Measurements from ENCODE around the gene TPSAB1.

Gene TPSAB1

DNA sequence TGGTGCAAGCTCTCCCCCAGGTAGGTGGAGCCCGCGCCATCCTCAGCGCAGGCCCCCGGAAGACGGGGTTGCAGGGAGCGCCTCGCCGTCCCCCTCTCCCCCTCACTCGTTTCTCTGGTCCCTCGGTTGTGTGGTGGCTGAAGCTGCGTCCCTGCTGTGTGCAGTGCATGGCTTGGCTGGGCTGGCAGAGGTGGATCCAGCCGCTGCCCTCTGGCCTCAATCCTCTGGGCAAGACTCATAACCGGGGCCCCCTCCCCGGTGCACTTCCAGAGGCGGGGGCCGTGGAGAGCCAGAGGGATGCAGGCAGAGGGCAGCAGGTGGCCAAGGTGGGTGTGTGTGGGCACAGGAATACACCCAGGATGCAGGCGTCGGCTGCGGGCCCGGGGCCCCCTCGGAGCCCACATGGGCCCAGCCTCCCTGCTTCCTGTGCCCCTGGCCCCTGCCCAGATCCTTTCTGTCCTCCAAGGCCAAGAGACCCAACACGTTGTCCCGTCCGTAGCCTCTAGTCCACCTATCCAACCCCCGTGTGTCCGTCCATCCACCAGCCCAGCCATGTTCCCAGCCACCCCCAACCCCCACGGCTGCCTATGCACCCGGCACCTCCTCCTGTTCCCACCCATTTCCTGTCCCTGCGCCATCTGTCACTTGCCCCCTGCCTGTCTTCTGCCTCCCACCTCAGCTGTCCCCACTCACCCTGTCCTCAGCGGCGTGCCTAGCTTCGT lies 24.8 kb upstream of the TPSAB1 start:
- no peaks in the 10 kb centered on the region for H3K4me1 ChIP-seq (ENCODE audit: low read depth, poor library complexity, severe bottlenecking)
- H3K27ac ChIP-seq: no peak overlapping the region
- H3K4me2 ChIP-seq: no peak overlapping the region
- no peak overlapping the region for H3K9ac ChIP-seq
- no peaks in the 10 kb centered on the region for H4K20me1 ChIP-seq (ENCODE audit: insufficient read depth)
- H3K27me3 ChIP-seq (ENCODE audit: insufficient read depth, low read depth): peaks cover 97% of the 10 kb centered on the region
- no peaks in the 10 kb centered on the region for H3K79me2 ChIP-seq (ENCODE audit: insufficient read depth, low read depth)
- no peak for TF ChIP-seq CTCF (conservative IDR thresholded peaks at IDR 0.05; ENCODE audit: low read depth, low read length)
- no peak overlapping the region for H3K4me3 ChIP-seq (IDR thresholded peaks at IDR 0.05; ENCODE audit: insufficient read depth, low read depth, low read length)
- H3K36me3 ChIP-seq (ENCODE audit: insufficient read depth): no peaks in the 10 kb centered on the region
- no peak overlapping the region for H2AFZ ChIP-seq (ENCODE audit: low read depth)

DNA sequence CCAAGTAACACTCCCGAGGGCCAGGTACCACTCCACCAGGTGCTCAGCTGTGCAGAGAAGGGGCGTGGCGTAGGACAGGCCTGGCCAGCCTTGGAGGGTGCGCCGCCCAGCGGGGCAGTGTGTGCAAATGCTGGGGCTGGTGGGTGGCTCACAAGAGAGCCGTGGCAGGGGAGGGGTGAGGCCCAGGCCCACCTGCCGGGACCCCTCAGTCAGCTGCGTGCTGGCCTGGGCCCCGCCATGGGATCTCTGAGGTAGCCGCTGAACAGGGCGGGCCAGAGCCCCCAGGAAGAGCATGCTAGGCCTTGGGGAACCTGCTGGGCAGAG lies 24.2 kb upstream of the TPSAB1 start:
- no peak for TF ChIP-seq CTCF (conservative IDR thresholded peaks at IDR 0.05; ENCODE audit: low read depth, low read length)

DNA sequence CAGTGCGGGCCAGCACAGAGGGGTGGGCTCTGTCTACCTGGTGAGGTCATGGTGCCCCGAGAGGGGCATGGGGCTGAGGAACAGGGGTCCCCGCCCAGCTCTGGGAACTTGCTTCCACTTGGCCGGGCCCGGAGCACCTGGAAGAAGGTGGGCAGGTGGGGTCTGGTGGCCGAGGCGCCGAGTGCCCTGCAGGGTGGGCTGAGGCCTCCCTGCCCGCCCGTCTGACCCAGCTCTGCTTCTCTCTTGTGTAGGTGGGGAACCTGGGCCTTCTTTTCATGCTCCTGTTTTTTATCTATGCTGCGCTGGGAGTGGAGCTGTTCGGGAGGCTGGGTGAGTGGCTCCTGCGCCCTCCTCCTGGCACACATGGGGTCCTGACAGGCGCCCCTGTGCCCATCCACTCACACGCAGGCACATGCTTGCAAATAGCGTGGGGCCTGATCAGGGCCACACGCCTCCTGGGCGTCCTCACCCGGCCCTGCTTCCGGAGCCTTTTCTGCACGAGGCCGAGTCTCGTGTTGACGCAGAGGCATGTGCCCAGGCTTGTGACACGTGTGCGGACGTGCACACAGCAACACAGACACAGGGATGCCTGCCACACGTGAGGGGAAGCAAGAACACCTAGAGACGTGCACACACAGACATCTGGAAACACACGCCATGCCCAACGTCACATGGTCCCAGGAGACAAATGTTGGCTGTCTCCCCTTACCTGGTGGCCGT lies 23.7 kb upstream of the TPSAB1 start:
- no peak overlapping the region for H3K27ac ChIP-seq
- H2AFZ ChIP-seq (ENCODE audit: low read depth): no peak overlapping the region
- no peaks in the 10 kb centered on the region for H3K79me2 ChIP-seq (ENCODE audit: insufficient read depth, low read depth)
- no peak overlapping the region for H3K4me2 ChIP-seq
- H4K20me1 ChIP-seq (ENCODE audit: insufficient read depth): no peaks in the 10 kb centered on the region
- no peaks in the 10 kb centered on the region for H3K36me3 ChIP-seq (ENCODE audit: insufficient read depth)
- no peak overlapping the region for H3K9ac ChIP-seq
- no peaks in the 10 kb centered on the region for H3K4me1 ChIP-seq (ENCODE audit: low read depth, poor library complexity, severe bottlenecking)
- no peak overlapping the region for H3K4me3 ChIP-seq (IDR thresholded peaks at IDR 0.05; ENCODE audit: insufficient read depth, low read depth, low read length)
- no peak for TF ChIP-seq CTCF (conservative IDR thresholded peaks at IDR 0.05; ENCODE audit: low read depth, low read length)
- peaks cover 97% of the 10 kb centered on the region for H3K27me3 ChIP-seq (ENCODE audit: insufficient read depth, low read depth)

More for the DNA sequence above, 24.2 kb upstream of the TPSAB1 start:
- H3K4me2 ChIP-seq: no peak overlapping the region
- H3K4me3 ChIP-seq (IDR thresholded peaks at IDR 0.05; ENCODE audit: insufficient read depth, low read depth, low read length): no peak overlapping the region
- no peaks in the 10 kb centered on the region for H3K79me2 ChIP-seq (ENCODE audit: insufficient read depth, low read depth)
- no peaks in the 10 kb centered on the region for H3K4me1 ChIP-seq (ENCODE audit: low read depth, poor library complexity, severe bottlenecking)
- H3K27me3 ChIP-seq (ENCODE audit: insufficient read depth, low read depth): peaks cover 97% of the 10 kb centered on the region
- no peaks in the 10 kb centered on the region for H4K20me1 ChIP-seq (ENCODE audit: insufficient read depth)
- H3K36me3 ChIP-seq (ENCODE audit: insufficient read depth): no peaks in the 10 kb centered on the region
- H2AFZ ChIP-seq (ENCODE audit: low read depth): no peak overlapping the region
- no peak overlapping the region for H3K9ac ChIP-seq
- H3K27ac ChIP-seq: no peak overlapping the region

DNA sequence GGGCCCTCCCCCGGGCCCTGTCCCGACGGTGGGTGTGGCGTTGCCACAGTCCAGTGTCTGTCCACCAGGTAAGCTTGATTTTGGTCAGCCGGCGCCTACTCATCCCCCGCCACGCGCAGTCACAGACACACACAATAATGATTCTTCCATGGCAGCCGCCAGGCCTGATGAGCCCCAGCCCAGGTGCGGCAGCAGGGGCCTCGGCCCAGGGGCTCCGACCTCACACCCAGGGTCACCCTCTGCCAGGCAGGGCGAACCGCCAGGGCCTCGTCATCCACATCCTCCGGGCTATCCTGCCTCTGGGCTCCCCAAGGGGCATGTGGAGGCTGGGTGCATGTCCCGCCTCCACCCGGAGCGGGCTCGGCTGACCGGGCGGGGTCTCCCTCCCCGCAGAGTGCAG lies 23.0 kb upstream of the TPSAB1 start:
- no peak for TF ChIP-seq CTCF (conservative IDR thresholded peaks at IDR 0.05; ENCODE audit: low read depth, low read length)
- Histone ChIP-seq H2AFZ (ENCODE audit: low read depth) (no peak overlapping the region), H3K9ac (no peak overlapping the region), H3K4me1 (ENCODE audit: low read depth, poor library complexity, severe bottlenecking) (no peaks in the 10 kb centered on the region), H3K79me2 (ENCODE audit: insufficient read depth, low read depth) (no peaks in the 10 kb centered on the region), H3K27ac (no peak overlapping the region), H3K36me3 (ENCODE audit: insufficient read depth) (no peaks in the 10 kb centered on the region), H3K4me3 (IDR thresholded peaks at IDR 0.05; ENCODE audit: insufficient read depth, low read depth, low read length) (no peak overlapping the region), H3K27me3 (ENCODE audit: insufficient read depth, low read depth) (peaks cover 97% of the 10 kb centered on the region), H3K4me2 (no peak overlapping the region), H4K20me1 (ENCODE audit: insufficient read depth) (no peaks in the 10 kb centered on the region)
